Gastrocnemius medialis (tissue), 4 donors: ENCODE measurements around the gene CAMTA1. TPM values are rescaled to one million over a fixed set of nuclear protein-coding genes. Genes with fewer than 3 reads are reported as not detected.

Source experiments
- ATAC-seq, 2 donors: fragments of 150-250 bp; one replicate each; pipeline ENCODE4 v1.9.1; 2016
- DNase-seq, 2 donors: peaks; one replicate each; pipeline ENCODE4 v3.0.0-alpha.2; 2019
- H3K27ac ChIP-seq, 4 donors: fragments of 200-600 bp; sonication (generic); 1 replicate in 1 of 4; 2 replicates in 3 of 4; pipeline ENCODE4 v1.5.1; 2016 to 2018; ENCODE audit warnings: mild to moderate bottlenecking in 2 of 4, moderate library complexity in 1 of 4
- H3K27me3 ChIP-seq, 3 donors: fragments of 200-600 bp; sonication (generic) in 2 of 3; 1 replicate in 1 of 3; 2 replicates in 2 of 3; pipeline versions ENCODE4 v1.5.1 to v1.6.0; 2016 to 2019; ENCODE audit warnings: mild to moderate bottlenecking in 1 of 3, moderate library complexity in 1 of 3
- H3K36me3 ChIP-seq, 2 donors: fragments of 200-600 bp; sonication (generic) in 1 of 2; one replicate each; pipeline ENCODE4 v1.5.1; 2017 to 2018
- H3K4me1 ChIP-seq, 2 donors: fragments of 200-600 bp; sonication (generic) in 1 of 2; one replicate each; pipeline ENCODE4 v1.5.1; 2016 to 2017; ENCODE audit warnings: mild to moderate bottlenecking in 2 of 2
- H3K4me3 ChIP-seq, 4 donors: fragments of 200-600 bp; sonication (generic) in 3 of 4; 1 replicate in 1 of 4; 2 replicates in 3 of 4; pipeline ENCODE4 v1.5.1; 2016 to 2019; ENCODE audit warnings: mild to moderate bottlenecking in 2 of 4
- H3K9me3 ChIP-seq, 3 donors: fragments of 200-600 bp; sonication (generic) in 2 of 3; 1 replicate in 1 of 3; 2 replicates in 2 of 3; pipeline ENCODE4 v1.5.1; 2016 to 2019
- POLR2A ChIP-seq, 2 donors: fragments of 450-650 bp; IDR thresholded peaks; one replicate each; pipeline ENCODE4 v1.6.1; 2017; ENCODE audit warnings: antibody characterized with exemption in 2 of 2, mild to moderate bottlenecking in 2 of 2, moderate library complexity in 2 of 2
- in situ Hi-C, 4 donors: fragments of 200-750 bp; cut with MboI; loops; one replicate each; pipeline versions ENCODE4 v1.15.0 to v1.8.0; 2017; ENCODE audit warnings: low sequenced_read_pairs in 4 of 4
- intact Hi-C: fragments of 100-400 bp; cut with DNase I; formaldehyde crosslinking; loops from one replicate; pipeline ENCODE4 v1.15.1; 2023; ENCODE audit warnings: low total_unique reads
- total RNA-seq, 4 donors: library from RNA; depleted of rRNA; stranded (reverse); fragments of >200 nt; gene quantifications; one replicate each; pipeline versions ENCODE4 v1.1.0 to v1.2.3, GENCODE V29; 2016
- TF ChIP-seq, protein P1 (sequence below), 5 experiments: fragments of 450-650 bp in 3 of 5; fragments of 200-600 bp in 2 of 5; sonication (generic) in 2 of 5; IDR thresholded peaks in 4 of 5; conservative IDR thresholded peaks in 1 of 5; 1 replicate in 4 of 5; 2 replicates in 1 of 5; pipeline ENCODE4 v1.5.1; 2016 to 2019; ENCODE audit warnings: antibody characterized with exemption in 5 of 5, mild to moderate bottlenecking in 3 of 5, moderate library complexity in 3 of 5

CAMTA1 gene
- total RNA-seq, 4 donors from 2014 or later = 60.5 to 113 (median 70.4) TPM

DNA sequence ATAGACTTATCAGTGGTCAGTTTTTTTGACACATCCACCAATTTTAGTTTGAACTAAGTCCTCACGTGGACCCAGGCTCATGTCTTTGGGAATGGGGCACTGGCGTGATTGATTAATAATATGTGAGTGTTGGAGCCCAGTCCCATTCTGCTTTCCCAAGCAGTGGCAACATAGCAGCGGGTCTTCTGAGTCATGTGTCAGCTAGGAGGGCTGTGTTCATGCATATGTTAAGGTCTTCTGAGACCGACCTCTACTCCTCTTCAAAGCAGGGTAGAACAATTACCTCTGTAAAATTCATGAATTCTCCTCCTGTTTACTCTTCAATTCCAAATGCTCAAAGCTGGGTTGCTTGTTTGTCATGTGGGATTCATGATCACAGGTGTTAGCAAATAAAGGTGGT is 291.3 kb downstream of the CAMTA1 start:
- in situ Hi-C loops = loop anchor here in 3 of 4 donors (10.0 kb wide), 1 partner anchor 352 kb away; no protein-coding TSS in a partner anchor
- ATAC-seq (no peak), DNase-seq (no peak)
- Histone ChIP-seq H3K27me3 (no peaks in the 10 kb centered on the region), H3K4me1 (peaks cover 0 to 3% of the 10 kb centered on the region in 2 donors), H3K36me3 (no peaks in the 10 kb centered on the region), H3K4me3 (no peak overlapping the region), H3K9me3 (no peaks in the 10 kb centered on the region), H3K27ac (no peak overlapping the region)
- intact Hi-C loops = no loop called here
- TF ChIP-seq POLR2A (IDR thresholded peaks at IDR 0.05) = no peak

DNA sequence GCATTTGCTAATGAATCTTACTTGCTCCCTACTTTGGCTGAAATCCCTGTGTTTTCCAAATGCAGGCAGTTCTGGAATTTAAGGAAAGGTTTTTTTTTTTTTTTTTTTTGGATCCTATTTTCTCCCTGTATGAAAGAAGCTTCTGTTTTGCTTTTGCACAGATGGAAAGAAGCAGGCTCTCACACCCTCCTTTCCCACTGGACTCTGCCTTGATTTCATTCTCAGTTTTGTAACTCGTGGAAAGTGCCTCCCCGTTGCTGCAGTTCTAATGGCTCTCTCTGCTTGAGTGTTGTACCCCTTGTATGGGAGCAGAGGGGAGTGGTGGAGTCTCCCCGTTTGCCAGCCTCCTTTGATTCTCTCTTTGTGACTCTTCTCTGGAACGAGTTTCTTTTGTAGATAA is 291.9 kb downstream of the CAMTA1 start:
- intact Hi-C loops (no loop called here), in situ Hi-C loops (loop anchor here in 3 of 4 donors (10.0 kb wide), 1 partner anchor 352 kb away; no protein-coding TSS in a partner anchor)
- H3K27ac ChIP-seq = no peak overlapping the region
- peaks cover 0 to 3% of the 10 kb centered on the region in 2 donors for H3K4me1 ChIP-seq
- ATAC-seq (no peak), DNase-seq (no peak)
- H3K36me3 ChIP-seq = no peaks in the 10 kb centered on the region
- H3K9me3 ChIP-seq = no peaks in the 10 kb centered on the region
- no peak overlapping the region for H3K4me3 ChIP-seq
- TF ChIP-seq POLR2A (IDR thresholded peaks at IDR 0.05) = no peak
- TF ChIP-seq, protein P1, sequence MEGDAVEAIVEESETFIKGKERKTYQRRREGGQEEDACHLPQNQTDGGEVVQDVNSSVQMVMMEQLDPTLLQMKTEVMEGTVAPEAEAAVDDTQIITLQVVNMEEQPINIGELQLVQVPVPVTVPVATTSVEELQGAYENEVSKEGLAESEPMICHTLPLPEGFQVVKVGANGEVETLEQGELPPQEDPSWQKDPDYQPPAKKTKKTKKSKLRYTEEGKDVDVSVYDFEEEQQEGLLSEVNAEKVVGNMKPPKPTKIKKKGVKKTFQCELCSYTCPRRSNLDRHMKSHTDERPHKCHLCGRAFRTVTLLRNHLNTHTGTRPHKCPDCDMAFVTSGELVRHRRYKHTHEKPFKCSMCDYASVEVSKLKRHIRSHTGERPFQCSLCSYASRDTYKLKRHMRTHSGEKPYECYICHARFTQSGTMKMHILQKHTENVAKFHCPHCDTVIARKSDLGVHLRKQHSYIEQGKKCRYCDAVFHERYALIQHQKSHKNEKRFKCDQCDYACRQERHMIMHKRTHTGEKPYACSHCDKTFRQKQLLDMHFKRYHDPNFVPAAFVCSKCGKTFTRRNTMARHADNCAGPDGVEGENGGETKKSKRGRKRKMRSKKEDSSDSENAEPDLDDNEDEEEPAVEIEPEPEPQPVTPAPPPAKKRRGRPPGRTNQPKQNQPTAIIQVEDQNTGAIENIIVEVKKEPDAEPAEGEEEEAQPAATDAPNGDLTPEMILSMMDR (IDR thresholded peaks at IDR 0.05 in 4 of 5, conservative IDR thresholded peaks at IDR 0.05 in 1 of 5) = no peak
- no peaks in the 10 kb centered on the region for H3K27me3 ChIP-seq

DNA sequence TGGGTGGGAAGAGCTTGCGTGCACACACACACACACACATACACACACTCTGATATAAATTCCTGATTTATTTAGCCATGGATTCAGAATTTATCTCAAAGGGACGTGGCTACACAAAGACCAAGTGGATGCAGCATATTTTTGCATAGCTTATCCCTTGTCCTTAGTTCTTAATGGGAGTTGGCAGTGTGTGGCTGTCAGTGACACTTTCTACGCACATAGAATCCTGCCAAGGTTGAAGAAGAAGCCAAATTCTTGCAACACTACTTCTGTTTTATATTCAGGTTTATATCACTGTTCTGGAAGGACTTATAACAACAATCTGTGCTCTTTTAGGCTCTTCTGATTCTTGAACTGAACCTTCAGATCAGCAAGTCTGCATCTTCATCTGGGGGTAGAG is 292.7 kb downstream of the CAMTA1 start:
- Histone ChIP-seq H3K9me3 (no peaks in the 10 kb centered on the region), H3K4me1 (peaks cover 0 to 3% of the 10 kb centered on the region in 2 donors), H3K36me3 (no peaks in the 10 kb centered on the region), H3K27ac (no peak overlapping the region), H3K27me3 (no peaks in the 10 kb centered on the region), H3K4me3 (no peak overlapping the region)
- in situ Hi-C loops = loop anchor here in 3 of 4 donors (10.0 kb wide), 1 partner anchor 353 kb away; no protein-coding TSS in a partner anchor
- ATAC-seq (no peak), DNase-seq (no peak)
- intact Hi-C loops = no loop called here
- no peak for TF ChIP-seq POLR2A (IDR thresholded peaks at IDR 0.05)
- TF ChIP-seq, protein P1 (IDR thresholded peaks at IDR 0.05 in 4 of 5, conservative IDR thresholded peaks at IDR 0.05 in 1 of 5) = no peak

DNA sequence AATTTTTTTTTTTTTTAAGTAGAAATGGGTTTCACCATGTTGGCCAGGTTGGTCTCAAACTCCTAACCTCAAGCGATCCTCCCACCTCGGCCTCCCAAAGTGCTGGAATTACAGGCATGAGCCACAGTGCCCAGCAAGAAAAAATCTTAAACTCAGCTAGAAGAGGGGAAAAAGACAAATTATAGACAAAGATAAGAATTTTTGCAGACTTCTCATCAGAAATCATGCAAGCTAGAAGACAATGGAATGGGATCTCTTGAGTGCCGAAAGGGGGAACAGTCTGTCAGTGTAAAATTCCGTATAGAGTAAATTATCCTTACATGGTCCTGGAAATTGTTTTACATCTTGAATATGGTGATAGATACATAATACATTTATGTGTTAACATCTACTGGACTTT is 294.4 kb downstream of the CAMTA1 start:
- in situ Hi-C loops (loop anchor here in 3 of 4 donors (10.0 kb wide), 1 partner anchor 355 kb away; no protein-coding TSS in a partner anchor), intact Hi-C loops (no loop called here)
- Histone ChIP-seq H3K4me1 (peaks cover 0 to 3% of the 10 kb centered on the region in 2 donors), H3K4me3 (no peak overlapping the region), H3K27me3 (no peaks in the 10 kb centered on the region), H3K36me3 (no peaks in the 10 kb centered on the region), H3K27ac (no peak overlapping the region), H3K9me3 (no peaks in the 10 kb centered on the region)
- no peak for DNase-seq
- ATAC-seq = no peak
- TF ChIP-seq, protein P1 (IDR thresholded peaks at IDR 0.05 in 4 of 5, conservative IDR thresholded peaks at IDR 0.05 in 1 of 5) = no peak
- no peak for TF ChIP-seq POLR2A (IDR thresholded peaks at IDR 0.05)

DNA sequence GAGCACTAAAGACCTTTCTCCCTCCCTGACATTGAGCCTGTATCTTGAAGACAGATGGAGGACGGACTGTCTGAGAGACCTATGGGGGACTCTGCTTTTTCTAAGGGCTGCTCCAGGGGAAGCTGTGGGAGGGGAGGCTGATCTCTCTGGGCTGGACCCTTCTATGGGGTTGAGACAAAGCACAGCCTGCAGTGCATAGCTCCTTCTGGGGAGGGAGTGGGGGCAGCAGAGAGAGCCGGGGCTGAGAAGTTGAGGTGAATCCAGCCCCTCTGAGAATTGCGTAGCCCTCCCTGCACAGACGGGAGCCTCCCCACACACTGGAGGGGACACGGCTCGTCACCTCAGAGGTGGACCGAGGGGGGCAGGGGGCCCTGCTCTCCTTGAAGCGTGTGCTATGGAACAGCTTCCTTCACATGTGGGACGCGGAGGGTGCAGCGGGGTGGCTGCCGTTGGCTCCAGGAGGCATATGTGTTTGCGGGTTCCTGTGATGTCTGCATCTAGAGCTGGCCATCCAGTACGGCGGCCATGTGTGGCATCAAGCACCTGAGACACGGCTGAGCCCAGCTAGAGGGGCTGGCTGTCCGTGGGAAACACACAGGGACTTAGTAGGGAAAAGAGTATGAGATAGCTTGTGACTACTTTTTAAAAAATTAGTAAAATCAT is 299.1 kb downstream of the CAMTA1 start:
- ATAC-seq = no peak
- no peaks in the 10 kb centered on the region for H3K9me3 ChIP-seq
- TF ChIP-seq POLR2A (IDR thresholded peaks at IDR 0.05) = no peak
- TF ChIP-seq, protein P1 (IDR thresholded peaks at IDR 0.05 in 4 of 5, conservative IDR thresholded peaks at IDR 0.05 in 1 of 5) = no peak
- intact Hi-C loops = no loop called here
- no peaks in the 10 kb centered on the region for H3K4me1 ChIP-seq
- no peaks in the 10 kb centered on the region for H3K27me3 ChIP-seq
- H3K36me3 ChIP-seq = no peaks in the 10 kb centered on the region
- in situ Hi-C loops = no loop called here
- no peak for DNase-seq
- no peak overlapping the region for H3K4me3 ChIP-seq
- no peak overlapping the region for H3K27ac ChIP-seq
